ENCODE data around the gene SPTSSB.

Gene SPTSSB

GRCh38 chr3:161389445-161390035 is 18.2 kb upstream of the SPTSSB start:
- no peak for DNase-seq

- no peak for DNase-seq
These were observed 17.5 kb upstream of the SPTSSB start for GRCh38 chr3:161388855-161389254.

- no peak for DNase-seq
These were observed 15.9 kb upstream of the SPTSSB start for GRCh38 chr3:161386991-161387770.

- DNase-seq, result no peak
These were observed 1.3 kb upstream of the SPTSSB start for GRCh38 chr3:161372321-161373260.

- DNase-seq, result no peak
These were observed 1.8 kb downstream of the SPTSSB start for GRCh38 chr3:161369531-161369930.

DNA sequence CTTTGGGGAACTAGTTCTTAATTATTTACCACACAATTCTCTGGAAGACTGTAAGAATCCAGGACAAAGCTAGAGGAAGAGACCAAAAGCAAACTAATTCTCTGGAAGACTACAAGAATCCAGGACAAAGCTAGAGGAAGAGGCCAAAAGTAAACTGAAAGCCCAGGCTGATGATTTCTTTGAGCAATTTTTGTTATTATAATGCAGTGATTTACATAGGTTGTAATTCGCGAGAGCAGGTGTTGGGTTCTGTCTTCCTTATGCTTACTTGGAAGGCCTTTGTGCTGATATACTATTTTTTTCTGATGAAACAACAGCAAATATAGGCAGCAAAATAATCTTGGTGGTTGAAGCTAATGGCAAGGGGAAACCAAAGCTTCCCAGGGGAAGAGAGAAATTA is 5.2 kb downstream of the SPTSSB start:
- no peak for DNase-seq

DNA sequence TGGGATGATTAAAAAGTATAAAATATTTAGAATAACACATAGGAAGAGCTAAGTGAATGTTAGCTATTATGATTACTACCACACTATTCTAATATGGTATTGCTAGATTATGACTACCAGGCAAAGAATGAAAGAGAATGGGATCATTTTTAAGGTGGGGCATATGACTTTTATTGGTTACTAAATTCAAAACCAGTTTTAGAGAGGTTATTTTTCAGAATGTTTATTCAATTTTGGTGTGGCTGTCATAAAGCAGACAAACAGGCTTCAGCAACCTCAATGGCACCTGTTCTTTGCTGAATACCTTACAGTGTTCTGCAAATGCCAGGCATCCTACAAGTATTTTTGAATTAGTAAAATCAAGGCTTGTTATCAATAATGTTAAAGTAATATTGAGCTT is 12.8 kb downstream of the SPTSSB start:
- no peak for DNase-seq

- DNase-seq, result no peak
These were observed 15.0 kb downstream of the SPTSSB start for GRCh38 chr3:161356287-161356686.

- no peak for DNase-seq
These were observed 15.8 kb downstream of the SPTSSB start for GRCh38 chr3:161355508-161355907.

GRCh38 chr3:161354554-161354953 is 16.8 kb downstream of the SPTSSB start:
- no peak for DNase-seq

DNA sequence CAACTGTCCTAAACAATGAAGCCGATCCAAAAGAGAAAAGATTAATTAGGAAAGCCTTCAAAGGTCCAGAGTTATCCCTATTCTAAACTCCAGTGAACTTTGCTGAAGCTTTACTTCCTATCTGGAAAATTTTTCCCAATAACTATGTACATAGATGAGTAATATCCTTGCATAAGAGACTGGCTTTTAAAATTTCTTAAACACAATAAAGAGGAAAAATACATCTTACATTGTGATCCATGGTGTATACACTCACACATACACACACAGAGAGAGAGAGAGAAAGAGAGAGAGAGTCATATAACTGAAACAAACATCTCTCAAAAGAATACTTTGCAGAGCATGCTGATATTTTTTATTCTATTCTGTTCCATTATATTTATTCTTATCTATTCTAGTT is 20.0 kb downstream of the SPTSSB start:
- no peak for DNase-seq

DNA sequence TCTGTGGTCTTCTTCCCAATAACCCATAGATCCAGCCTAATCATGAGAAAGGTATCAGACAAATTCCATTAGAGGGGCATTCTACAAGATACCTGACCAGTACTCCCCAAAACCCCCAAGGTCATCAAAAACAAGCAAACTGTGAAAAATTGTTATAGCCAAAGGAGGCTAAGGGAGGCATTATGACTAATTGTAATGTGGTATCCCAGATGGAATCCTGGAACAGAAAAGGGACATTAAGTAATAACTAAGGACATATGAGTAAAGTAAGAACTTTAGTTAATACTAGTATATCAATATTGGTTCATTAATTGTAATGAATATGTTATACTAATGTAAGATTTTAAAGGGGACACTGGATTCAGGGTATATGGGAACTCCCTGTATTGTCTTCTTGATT is 20.4 kb downstream of the SPTSSB start:
- DNase-seq, result no peak

GRCh38 chr3:161349529-161350312 is 21.6 kb downstream of the SPTSSB start:
- DNase-seq, result no peak

DNA sequence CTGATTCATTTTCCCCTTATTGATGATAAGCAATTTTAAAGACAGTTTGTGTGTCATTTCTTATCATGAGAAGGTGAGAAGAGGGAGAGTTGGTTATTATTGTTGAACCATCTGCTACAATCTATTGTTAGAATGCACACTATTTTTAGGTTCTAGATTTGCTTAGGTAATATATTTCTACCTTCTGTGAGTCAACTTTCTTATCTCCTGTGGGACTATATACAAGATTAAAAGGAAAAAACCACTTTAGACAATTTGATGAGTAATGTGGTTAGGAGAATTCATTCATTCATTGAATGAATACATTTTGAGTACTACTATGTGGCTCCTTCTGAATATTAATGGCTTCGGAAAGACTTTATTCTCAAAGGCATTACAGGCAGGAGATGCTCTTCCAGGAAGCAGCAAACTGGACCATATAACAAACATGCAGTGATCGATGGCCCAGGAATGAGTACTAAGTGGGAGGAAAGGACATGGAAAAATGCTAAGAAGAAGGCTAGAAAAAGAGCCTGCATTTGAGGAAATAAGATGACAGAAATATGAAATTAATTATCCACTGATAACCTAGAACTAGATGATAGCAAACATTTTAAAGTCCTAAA is 22.4 kb downstream of the SPTSSB start:
- no peak for DNase-seq

GRCh38 chr3:161347726-161348125 is 23.6 kb downstream of the SPTSSB start:
- DNase-seq, result no peak

DNA sequence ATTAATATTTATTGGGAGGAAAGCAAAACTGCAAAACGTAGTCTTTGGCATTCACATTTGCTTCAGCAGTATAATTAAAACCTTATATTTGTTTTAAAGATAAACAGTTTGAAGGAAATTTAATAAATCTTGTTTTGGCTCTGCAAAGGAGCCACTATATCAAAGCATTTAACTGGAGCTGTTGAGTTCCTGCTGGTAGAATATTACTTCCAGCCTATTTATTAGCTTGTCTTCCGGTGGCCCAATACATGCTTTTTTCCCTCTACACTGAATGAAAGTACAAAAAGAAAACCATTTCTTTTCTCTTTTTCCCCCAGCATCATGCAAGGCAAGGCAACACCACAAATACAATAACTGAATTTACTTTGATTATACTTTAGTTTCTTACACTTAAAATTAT is 26.3 kb downstream of the SPTSSB start:
- no peak for DNase-seq

GRCh38 chr3:161343986-161344385 is 27.3 kb downstream of the SPTSSB start:
- DNase-seq, result no peak

DNA sequence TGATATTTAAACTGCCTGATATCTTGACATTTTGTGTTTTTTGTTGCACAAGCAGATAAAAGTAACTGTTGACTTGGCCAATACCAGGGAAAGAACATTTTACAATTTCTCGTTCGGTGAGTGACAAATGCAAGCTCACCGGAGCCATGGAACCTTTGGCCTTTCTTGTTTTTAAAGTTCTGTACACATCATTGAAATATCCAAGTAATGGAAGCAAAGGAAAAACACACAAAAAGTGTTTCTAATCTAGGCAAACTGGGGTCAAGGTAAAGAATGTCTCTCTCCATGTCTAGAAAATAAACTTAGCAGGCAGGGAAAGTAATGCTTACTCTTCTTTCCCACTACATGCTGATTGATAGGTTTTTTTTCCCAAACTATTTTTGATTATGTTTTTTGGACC is 27.8 kb downstream of the SPTSSB start:
- no peak for DNase-seq

- no peak for DNase-seq
These were observed 28.7 kb downstream of the SPTSSB start for GRCh38 chr3:161342629-161343028.

GRCh38 chr3:161339517-161340500 is 31.5 kb downstream of the SPTSSB start:
- no peak for DNase-seq

- no peak for DNase-seq
These were observed 34.0 kb downstream of the SPTSSB start for GRCh38 chr3:161337311-161337710.

All from GDM1 (cell line).